Fibroblast of pulmonary artery (primary cell): ENCODE data around the gene PPM1N.

Experiments used
- DNase-seq: peaks from one replicate; pipeline ENCODE4 v3.0.0-alpha.2; 2010; ENCODE audit warnings: low read depth
- H3K4me3 ChIP-seq: replicated peaks from 2 replicates; pipeline ENCODE4 v1.5.1; 2011; ENCODE audit warnings: low read depth, mild to moderate bottlenecking, control low read depth, low read length, moderate library complexity
- CTCF ChIP-seq: IDR thresholded peaks from 2 replicates; pipeline ENCODE4 v1.5.1; 2011; ENCODE audit warnings: mild to moderate bottlenecking, control low read depth, low read length, inconsistent platforms; ENCODE audit errors: missing control alignments

The PPM1N gene

DNA sequence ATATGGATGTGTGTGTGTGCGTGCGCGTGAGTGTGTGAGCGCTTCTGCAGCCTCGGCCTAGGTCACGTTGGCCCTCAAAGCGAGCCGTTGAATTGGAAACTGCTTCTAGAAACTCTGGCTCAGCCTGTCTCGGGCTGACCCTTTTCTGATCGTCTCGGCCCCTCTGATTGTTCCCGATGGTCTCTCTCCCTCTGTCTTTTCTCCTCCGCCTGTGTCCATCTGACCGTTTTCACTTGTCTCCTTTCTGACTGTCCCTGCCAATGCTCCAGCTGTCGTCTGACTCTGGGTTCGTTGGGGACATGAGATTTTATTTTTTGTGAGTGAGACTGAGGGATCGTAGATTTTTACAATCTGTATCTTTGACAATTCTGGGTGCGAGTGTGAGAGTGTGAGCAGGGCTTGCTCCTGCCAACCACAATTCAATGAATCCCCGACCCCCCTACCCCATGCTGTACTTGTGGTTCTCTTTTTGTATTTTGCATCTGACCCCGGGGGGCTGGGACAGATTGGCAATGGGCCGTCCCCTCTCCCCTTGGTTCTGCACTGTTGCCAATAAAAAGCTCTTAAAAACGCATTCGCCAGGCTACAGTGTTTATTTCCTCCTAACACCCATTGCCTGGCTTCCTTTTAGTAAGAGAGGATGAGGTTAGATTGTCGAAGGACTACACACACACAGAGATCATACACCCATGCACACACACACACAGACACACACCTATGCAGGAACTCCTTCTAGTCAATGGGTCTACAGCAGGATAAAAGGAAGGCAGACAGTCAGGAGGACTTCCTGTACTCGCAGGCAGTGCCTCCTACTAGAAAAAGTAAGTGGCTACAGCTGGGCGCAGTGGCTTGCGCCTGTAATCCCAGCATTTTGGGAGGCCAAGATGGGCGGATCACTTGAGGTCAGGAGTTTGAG lies 23.4 kb upstream of the PPM1N start:
- TF ChIP-seq CTCF, result no peak
- DNase-seq, result peak; percentile 60
- no peak overlapping the region for H3K4me3 ChIP-seq

GRCh38 chr19:45475537-45476291 lies 22.5 kb upstream of the PPM1N start:
- no peak for TF ChIP-seq CTCF
- DNase-seq, result peak; percentile 63
- no peak overlapping the region for H3K4me3 ChIP-seq

DNA sequence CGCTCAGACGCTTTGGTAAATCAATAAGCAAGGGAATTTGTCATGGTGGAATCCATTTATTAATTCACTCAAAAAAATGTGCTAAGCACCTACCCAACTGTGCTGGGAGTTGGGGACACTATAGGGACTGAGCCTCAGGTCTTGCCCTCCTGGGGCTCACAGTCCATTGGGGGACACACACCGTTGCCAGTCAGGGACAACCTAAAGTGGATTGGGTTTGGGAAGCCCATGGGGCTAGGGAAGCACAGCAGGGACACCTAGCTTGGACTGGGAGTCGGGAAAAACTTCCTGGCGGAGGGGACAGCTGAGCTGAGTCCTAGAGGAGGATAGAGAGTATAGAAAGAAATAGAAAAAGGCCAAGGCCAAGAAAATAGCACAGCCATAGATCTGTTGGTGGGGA lies 21.9 kb upstream of the PPM1N start:
- no peak overlapping the region for H3K4me3 ChIP-seq

DNA sequence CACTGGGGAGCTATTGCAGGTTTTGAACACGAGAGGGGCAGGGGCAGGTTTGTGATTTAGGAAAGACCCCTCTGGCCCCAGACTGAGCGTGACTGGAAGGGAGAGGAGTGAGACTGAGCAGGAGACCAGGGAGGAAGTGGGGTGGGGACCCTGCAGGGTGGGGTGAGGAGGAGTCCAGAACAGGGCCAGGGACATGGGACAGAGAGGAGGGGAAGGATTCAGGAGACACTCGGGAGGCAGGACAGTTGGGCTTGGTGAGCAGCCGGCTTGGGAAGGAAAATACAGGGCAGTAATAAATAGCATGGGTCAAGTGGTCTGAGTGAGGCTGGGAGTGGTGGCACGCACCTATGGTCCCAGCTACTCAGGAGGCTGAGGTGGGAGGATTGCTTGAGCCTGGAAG lies 21.1 kb upstream of the PPM1N start:
- no peak for TF ChIP-seq CTCF
- DNase-seq, result no peak
- no peak overlapping the region for H3K4me3 ChIP-seq

More for the DNA sequence above, 21.9 kb upstream of the PPM1N start:
- peak; percentile 59 for DNase-seq
- no peak for TF ChIP-seq CTCF

GRCh38 chr19:45477713-45478453 lies 20.4 kb upstream of the PPM1N start:
- peak overlapping the region; percentile 67 for H3K4me3 ChIP-seq
- no peak for TF ChIP-seq CTCF
- DNase-seq, result no peak

GRCh38 chr19:45478454-45479238 lies 19.6 kb upstream of the PPM1N start:
- peak; percentile 96 for DNase-seq
- H3K4me3 ChIP-seq, result peak overlapping the region; percentile 67
- peak; percentile 95 for TF ChIP-seq CTCF
